SK-MEL-5 (cell line): ENCODE results near the gene ZNF14. TPM values are rescaled to one million over a fixed set of nuclear protein-coding genes. Genes with fewer than 3 reads are reported as not detected.
"Not testable (repeated sequence)": the region's sequence is repeated elsewhere in the genome, so short reads cannot be mapped to it uniquely, and the experiment has no call there.

Source experiments
- DNase-seq: peaks from one replicate; pipeline ENCODE4 v3.0.0-alpha.2; 2016; ENCODE audit warnings: low read depth, low spot score
- in situ Hi-C: cut with HindIII; loops from 2 replicates; pipeline ENCODE4 v1.10.0; 2016; ENCODE audit warnings: low sequenced_read_pairs, high pct_unique_total_duplicates, low pct_unique_long_range_greater_than_20kb
- polyA plus RNA-seq, 2 experiments: library from polyadenylated mRNA; depleted of rRNA; stranded (reverse); fragments of >200 nt; gene quantifications; 2 replicates each; pipeline ENCODE4 v1.2.3, GENCODE V29; 2015
- total RNA-seq: library from RNA; depleted of rRNA; stranded (reverse); fragments of >200 nt; shearing (Covaris generic); gene quantifications from 2 replicates; pipeline ENCODE4 v1.2.3, GENCODE V29; 2014; rRNA removed

Gene ZNF14
- 4.5 and 5.3 TPM in 2 replicates for total RNA-seq
- 1.7 TPM in 2 replicates for polyA plus RNA-seq (2015; cell fraction: cytosol; rRNA removed)
- polyA plus RNA-seq (2015; cell fraction: nucleus; rRNA removed), result 0.53 and 1.2 TPM in 2 replicates

DNA sequence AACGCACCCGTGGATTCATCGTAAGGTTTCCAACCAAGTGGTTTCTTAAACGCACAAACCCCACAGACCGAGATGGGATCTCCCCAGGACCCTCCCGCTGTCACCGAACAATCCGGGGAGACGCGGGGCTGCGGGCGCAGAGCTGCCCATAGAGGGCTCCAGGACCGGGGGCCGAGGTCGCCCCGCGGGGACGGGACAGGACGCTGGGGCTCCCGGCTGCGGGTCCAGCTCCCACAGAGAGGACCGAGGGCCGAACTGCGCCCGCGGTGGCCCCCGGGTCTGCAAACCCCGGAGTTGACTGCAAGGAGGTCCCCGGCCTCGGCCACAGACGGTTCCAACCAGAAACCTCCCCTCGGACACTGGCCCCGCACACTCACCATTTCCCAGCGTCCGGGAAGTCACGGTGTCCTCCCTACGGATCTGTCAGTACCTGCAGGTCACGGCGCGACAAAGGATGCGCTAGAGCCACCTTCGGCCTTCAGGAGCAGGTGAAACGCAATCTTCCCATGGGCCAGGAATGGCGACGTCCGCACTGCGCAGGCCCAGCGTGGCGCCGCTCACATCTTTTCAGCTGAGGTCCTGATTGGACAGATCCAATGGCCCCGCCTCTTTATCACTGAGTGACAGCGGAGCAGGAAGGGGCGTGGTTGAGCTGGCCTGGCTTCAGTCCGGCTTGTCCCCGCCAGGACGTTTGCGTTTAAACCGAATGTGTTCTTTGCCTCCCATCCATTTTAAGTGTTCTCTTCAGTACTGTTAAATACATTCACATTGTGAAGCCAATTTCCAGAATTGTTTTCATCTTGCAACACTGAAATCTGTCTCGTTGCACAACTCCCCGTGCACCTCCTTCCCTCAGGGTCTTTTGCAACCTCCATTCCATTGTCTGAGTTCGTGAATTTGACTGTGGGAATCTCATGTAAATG is at the start of gene ZNF14:
Gene ZNF14 (minus strand): TSS at position 534 of the 923 bp plus-strand sequence. CDS start 154 bp downstream, at position 380.
- in situ Hi-C loops, result no loop called here
- peak; percentile 94 for DNase-seq

- in situ Hi-C loops, result not testable (repeated sequence)
- peak; percentile 77 for DNase-seq
Observed at GRCh38 chr19:19781791-19782190, 48.9 kb upstream of the ZNF14 start.

DNA sequence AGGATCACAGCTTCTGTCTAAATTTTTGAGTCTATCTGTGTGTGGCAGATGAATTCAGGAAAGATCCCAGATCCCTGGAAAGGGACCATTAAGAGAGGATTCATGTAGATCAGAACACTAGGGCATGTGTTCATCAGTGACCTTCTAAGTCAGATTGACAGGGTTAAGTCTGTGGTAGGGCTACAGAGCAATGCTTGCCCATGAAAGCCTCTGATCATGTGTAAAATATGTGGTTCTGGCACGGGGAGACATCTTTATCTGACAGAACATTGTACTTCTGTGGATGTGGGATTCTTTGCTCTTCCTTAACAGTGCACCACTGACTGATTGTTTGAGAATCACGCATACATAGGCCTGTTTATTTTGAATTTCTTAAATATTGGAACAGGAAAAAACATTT is 45.8 kb upstream of the ZNF14 start:
- DNase-seq, result no peak
- in situ Hi-C loops, result no loop called here

DNA sequence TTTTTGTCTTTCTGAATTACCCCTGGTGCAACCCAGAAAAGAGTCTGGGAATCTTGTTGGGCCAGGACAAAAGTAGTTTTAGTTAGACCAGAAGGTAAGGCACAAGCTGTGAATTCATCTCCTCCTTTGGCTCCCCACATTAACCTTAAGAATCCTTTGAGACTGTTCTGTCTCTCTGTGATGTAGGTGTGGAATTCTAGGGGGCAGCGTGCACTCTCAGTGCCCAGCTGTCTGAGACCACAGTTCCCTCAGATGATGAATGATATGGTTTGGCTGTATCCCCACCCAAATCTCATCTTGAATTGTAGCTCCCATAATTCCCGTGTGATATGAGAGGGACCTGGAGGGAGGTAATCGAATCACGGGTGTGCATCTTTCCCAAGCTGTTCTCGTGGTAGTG is 44.8 kb upstream of the ZNF14 start:
- DNase-seq, result no peak
- in situ Hi-C loops, result no loop called here

GRCh38 chr19:19776206-19777008 is 43.5 kb upstream of the ZNF14 start:
- in situ Hi-C loops, result no loop called here

DNA sequence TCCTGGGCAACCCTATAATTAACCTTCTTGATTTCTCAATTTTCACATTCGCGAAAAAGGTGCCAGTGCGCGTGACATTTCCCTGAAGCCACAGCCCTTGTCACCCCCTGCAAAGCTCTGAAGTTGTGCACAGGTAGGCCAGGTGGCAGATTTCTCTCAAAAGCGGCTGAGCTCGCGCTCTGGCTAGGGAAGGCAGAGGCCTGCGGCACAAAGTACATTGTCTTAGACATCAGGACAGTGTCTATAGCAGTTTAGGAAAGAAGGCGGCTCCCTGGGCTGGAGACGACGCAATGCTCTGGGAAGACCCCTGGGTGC is 42.9 kb upstream of the ZNF14 start:
- DNase-seq, result no peak
- in situ Hi-C loops, result no loop called here

More at GRCh38 chr19:19776206-19777008, 43.5 kb upstream of the ZNF14 start:
- peak; percentile 96 for DNase-seq

- in situ Hi-C loops, result no loop called here
- DNase-seq, result no peak
Observed at GRCh38 chr19:19774354-19775033, 41.6 kb upstream of the ZNF14 start.

DNA sequence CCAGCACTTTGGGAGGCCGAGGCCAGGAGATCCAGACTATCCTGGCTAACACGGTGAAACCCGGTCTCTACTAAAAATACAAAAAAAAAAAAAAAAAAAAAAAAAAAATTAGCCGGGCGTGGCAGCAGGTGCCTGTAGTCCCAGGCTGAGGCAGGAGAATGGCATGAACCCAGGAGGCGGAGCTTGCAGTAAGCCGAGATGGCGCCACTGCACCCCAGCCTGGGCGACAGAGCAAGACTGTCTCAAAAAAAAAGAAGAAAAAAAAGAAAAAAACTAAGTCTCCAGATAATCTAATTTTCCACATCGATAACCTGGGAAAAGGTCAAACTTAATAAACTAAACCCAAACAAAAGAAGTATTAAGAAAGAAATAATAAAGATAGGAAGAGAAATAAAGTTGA is 39.1 kb upstream of the ZNF14 start:
- in situ Hi-C loops, DNase-seq: not testable (repeated sequence)

DNA sequence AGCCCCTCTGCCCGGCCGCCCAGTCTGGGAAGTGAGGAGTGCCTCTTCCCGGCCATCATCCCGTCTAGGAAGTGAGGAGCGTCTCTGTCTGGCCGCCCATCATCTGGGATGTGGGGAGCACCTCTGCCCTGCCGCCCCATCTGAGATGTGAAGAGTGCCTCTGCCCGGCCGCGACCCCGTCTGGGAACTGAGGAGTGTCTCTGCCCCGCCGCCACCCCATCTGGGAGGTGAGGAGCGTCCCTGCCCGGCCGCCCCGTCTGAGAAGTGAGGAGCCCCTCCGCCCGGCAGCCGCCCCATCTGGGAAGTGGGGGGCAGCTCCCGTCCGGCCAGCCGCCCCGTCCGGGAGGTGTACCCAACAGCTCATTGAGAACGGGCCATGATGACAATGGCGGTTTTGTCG is 37.1 kb upstream of the ZNF14 start:
- in situ Hi-C loops, DNase-seq: not testable (repeated sequence)

GRCh38 chr19:19758164-19758563 is 25.3 kb upstream of the ZNF14 start:
- no peak for DNase-seq
- in situ Hi-C loops, result no loop called here

DNA sequence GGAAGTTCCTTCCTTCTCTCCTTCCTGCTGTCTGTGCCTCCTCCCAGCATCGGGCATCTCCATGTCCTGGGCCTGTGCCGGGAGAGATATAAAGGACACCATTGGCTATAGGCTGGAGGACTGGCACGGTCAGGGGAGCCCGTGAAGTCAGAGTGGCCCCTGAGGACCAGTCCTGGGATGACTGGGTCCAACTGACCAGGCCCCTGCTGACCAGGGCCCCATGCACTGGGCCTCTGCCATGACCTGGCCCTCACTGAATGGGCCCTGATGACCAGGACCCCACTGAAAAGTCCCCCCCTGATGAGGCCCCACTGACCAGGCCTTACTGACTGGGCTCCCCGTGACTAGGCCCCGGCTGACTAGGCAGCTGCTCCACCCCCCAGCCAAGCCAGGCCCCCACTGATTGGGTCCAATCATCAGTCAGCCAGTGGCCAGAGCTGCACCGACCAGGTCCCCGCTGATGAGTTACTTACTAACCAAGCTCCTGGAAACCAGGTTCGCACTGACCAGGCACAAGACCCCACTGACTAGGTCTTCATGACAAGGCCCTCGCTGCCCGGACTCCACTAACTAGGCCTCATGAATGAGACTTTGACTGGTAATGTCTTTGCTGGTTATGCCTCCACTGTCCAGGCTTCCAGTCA is 20.0 kb upstream of the ZNF14 start:
- in situ Hi-C loops, result no loop called here
- no peak for DNase-seq

GRCh38 chr19:19751846-19752245 is 18.9 kb upstream of the ZNF14 start:
- no peak for DNase-seq
- in situ Hi-C loops, result no loop called here

DNA sequence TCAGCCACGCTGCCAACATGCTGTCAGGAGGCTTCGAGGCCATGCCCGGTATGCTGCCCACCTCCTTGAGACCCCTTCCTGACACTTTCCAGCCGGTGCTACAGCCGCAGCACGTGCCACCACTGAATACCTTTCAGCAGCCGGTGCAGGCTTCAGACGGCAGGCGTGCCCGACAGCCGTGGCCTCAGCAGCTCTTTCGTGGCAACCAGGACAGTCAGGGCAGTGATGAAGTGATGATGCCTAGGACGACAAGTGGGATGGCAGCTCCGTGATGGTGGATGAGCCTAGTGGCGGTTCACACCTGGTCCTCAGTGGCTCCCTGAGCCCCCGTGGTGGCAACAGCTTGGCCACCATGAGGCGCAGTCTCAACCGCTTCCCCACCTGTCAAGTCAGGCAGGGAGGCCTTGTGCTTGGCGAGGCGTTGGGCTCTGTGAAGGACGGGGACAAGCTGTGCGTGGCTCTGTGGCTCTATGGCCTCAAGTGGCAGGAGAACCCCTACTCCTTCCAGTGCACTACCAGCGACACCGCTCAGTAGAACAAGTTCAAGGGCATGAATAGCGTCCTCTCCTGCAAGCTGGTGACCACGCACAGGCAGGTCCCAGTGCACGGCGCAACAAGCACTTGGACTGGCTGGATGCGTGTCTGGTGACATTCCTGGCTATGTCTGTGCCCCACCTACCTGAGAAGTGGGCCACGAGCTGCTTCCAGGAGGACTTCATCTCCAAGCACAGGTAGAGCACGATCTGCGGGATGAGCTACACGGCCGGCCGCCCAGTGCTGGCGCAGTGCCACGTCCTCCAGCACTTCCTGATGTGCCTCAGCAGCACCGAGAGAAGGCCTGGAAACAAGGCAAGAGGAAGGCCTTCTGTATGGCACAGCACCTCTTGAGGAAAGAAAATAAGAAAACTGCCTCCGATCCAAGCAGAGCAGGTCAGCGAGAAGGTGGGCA is 18.2 kb upstream of the ZNF14 start:
- in situ Hi-C loops, result no loop called here
- no peak for DNase-seq

DNA sequence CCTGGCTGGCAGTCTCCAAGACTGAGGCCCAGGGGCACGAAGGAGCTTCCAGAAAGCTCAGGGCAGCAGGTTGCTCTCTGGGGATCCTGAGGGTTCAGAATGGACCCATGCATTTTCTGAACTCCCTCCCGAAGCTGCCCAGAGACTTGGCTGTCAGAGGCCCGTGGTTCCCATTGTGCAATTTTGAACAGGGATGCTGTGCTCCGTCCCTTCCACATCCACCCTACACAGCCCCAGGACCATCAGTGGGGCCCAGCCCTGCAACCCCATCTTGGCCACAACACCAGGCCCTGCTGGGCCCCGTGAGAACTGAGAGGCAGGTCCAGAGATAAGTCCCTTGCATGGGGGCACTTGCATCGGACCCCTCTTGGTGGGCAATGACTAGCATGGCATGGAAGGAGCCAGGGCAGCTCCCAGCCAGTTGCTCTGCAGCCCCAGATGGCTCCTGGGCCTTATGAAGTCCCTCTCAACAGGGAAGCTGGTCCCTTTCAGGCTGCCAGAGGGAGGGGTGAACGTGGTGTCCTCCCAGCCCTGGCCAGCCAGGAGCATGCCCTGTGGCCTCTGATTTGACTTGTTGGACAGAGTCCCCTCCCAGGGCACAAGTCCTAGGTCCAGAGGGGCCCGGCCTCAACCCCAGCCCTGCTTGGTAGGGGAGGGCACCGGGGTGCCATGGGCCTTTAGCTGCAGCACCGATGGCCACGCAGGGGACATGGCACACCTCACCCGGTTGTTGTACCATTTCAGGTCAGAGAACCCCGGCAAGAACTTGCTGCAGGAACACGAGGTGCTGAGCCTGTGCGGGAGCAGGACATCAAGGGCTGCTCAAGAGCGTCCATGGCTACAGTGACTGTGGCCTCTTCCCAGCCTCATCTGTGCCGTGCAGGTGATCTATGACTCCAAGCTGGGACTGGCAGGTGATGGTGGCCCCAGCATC is 17.3 kb upstream of the ZNF14 start:
- in situ Hi-C loops, result no loop called here
- DNase-seq, result no peak

- in situ Hi-C loops, result no loop called here
- no peak for DNase-seq
Observed at GRCh38 chr19:19749117-19749907, 16.4 kb upstream of the ZNF14 start.
